GM23248 (cell line): ENCODE data around the gene TENM4. TPM values are rescaled to one million over a fixed set of nuclear protein-coding genes. Genes with fewer than 3 reads are reported as not detected.

ENCODE experiments used
- DNase-seq: peaks from one replicate; pipeline ENCODE4 v3.0.0-alpha.2; 2015
- H2AFZ ChIP-seq: fragments of 200-600 bp; sonication (generic); 2 replicates; pipeline ENCODE4 v1.6.1; 2016; ENCODE audit warnings: antibody characterized with exemption
- H3F3A ChIP-seq: fragments of 200-600 bp; sonication (generic); 2 replicates; pipeline ENCODE4 v1.6.1; 2016; ENCODE audit warnings: mild to moderate bottlenecking, antibody characterized with exemption, mixed run types; ENCODE audit not compliant: insufficient read depth
- H3K27ac ChIP-seq: fragments of 200-600 bp; sonication (generic); 2 replicates; pipeline ENCODE4 v1.5.1; 2016; ENCODE audit warnings: mild to moderate bottlenecking
- H3K27me3 ChIP-seq: fragments of 200-600 bp; sonication (generic); replicated peaks from 2 replicates; pipeline ENCODE4 v1.6.1; 2016; ENCODE audit warnings: mild to moderate bottlenecking; ENCODE audit not compliant: insufficient read depth
- H3K36me3 ChIP-seq: fragments of 200-600 bp; sonication (generic); 2 replicates; pipeline ENCODE4 v1.6.1; 2016; ENCODE audit warnings: low read depth, mild to moderate bottlenecking
- H3K4me1 ChIP-seq: fragments of 200-600 bp; sonication (generic); 2 replicates; pipeline ENCODE4 v1.6.1; 2016; ENCODE audit warnings: mild to moderate bottlenecking; ENCODE audit not compliant: insufficient read depth
- H3K4me2 ChIP-seq: fragments of 200-600 bp; sonication (generic); one replicate; pipeline ENCODE4 v1.6.1; 2016; ENCODE audit warnings: mild to moderate bottlenecking; ENCODE audit not compliant: unreplicated experiment
- H3K4me3 ChIP-seq: fragments of 200-600 bp; sonication (generic); 2 replicates; pipeline ENCODE4 v1.5.1; 2016; ENCODE audit warnings: mild to moderate bottlenecking
- H3K79me2 ChIP-seq: fragments of 200-600 bp; sonication (generic); 2 replicates; pipeline ENCODE4 v1.6.1; 2016; ENCODE audit warnings: mild to moderate bottlenecking; ENCODE audit not compliant: insufficient read depth
- H3K9ac ChIP-seq: fragments of 200-600 bp; sonication (generic); 2 replicates; pipeline ENCODE4 v1.6.1; 2016; ENCODE audit warnings: mild to moderate bottlenecking
- H3K9me2 ChIP-seq: fragments of 200-600 bp; sonication (generic); 2 replicates; pipeline ENCODE4 v1.6.1; 2016; ENCODE audit warnings: mixed run types, mild to moderate bottlenecking, moderate library complexity; ENCODE audit not compliant: insufficient read depth
- H3K9me3 ChIP-seq: fragments of 200-600 bp; sonication (generic); one replicate; pipeline ENCODE4 v1.6.1; 2017; ENCODE audit warnings: low read depth
- H4K20me1 ChIP-seq: fragments of 200-600 bp; sonication (generic); 2 replicates; pipeline ENCODE4 v1.6.0; 2016; ENCODE audit not compliant: insufficient read depth
- EZH2 ChIP-seq: fragments of 200-600 bp; sonication (generic); IDR thresholded peaks from 2 replicates; pipeline ENCODE4 v1.6.1; 2018; ENCODE audit warnings: antibody characterized with exemption, mild to moderate bottlenecking; ENCODE audit not compliant: insufficient read depth, poor library complexity, severe bottlenecking
- EZH2phosphoT487 ChIP-seq: fragments of 200-600 bp; sonication (generic); IDR thresholded peaks from 2 replicates; pipeline ENCODE4 v1.6.1; 2018; ENCODE audit warnings: antibody characterized with exemption, moderate library complexity, mild to moderate bottlenecking, low read depth; ENCODE audit not compliant: insufficient read depth
- WGBS, 2 experiments: methylation state at CpG; one replicate each; pipeline ENCODE4 v1.1.6; 2015 to 2017; ENCODE audit warnings: low lambda C conversion rate in 2 of 2, low coverage in 1 of 2; ENCODE audit errors: missing lambda C conversion rate in 2 of 2; 5-methylcytosine and 5-hydroxymethylcytosine counted together
- in situ Hi-C: fragments of 300-500 bp; cut with MboI; formaldehyde crosslinking; loops from 2 replicates; pipeline ENCODE4 v1.15.0; 2020
- polyA plus RNA-seq: library from polyadenylated mRNA; unstranded; fragments of >200 nt; fragmentation: Nextera tagmentation; extraction: Ambion mirVana; gene quantifications from 2 replicates; pipeline ENCODE4 v1.2.1, GENCODE V29; 2016
- total RNA-seq: library from RNA; depleted of rRNA; stranded (reverse); fragments of >200 nt; shearing (Covaris generic); gene quantifications from 2 replicates; pipeline ENCODE4 v1.2.3, GENCODE V29; 2014

The TENM4 gene
- total and polyA plus RNA-seq, 2 experiments from 2014 or later, result 0.11 to 0.48 TPM

- no peaks in the 10 kb centered on the region for H3F3A ChIP-seq
- H3K4me3 ChIP-seq, result no peak overlapping the region
- H4K20me1 ChIP-seq, result no peaks in the 10 kb centered on the region
- TF ChIP-seq EZH2 (no peak), EZH2phosphoT487 (no peak)
- H3K79me2 ChIP-seq, result no peaks in the 10 kb centered on the region
- WGBS, 2 experiments, result 44 to 53% methylated on average over 4 of the region's 4 CpGs
- H3K9me2 ChIP-seq, result no peaks in the 10 kb centered on the region
- in situ Hi-C loops, result no loop called here
- H2AFZ ChIP-seq, result no peak overlapping the region
- no peaks in the 10 kb centered on the region for H3K4me1 ChIP-seq
- peaks cover 5% of the 10 kb centered on the region; the same call in 1 of the 2 replicates for H3K27me3 ChIP-seq
- no peak overlapping the region for H3K4me2 ChIP-seq
- no peaks in the 10 kb centered on the region for H3K36me3 ChIP-seq
- no peak overlapping the region for H3K9ac ChIP-seq
- no peaks in the 10 kb centered on the region for H3K9me3 ChIP-seq
- no peak for DNase-seq
- no peak overlapping the region for H3K27ac ChIP-seq
Observed at GRCh38 chr11:78931891-78932290, 508.9 kb downstream of the TENM4 start.

- H3K4me2 ChIP-seq, result no peak overlapping the region
- no peak overlapping the region for H3K9ac ChIP-seq
- H3K4me1 ChIP-seq, result no peaks in the 10 kb centered on the region
- H4K20me1 ChIP-seq, result no peaks in the 10 kb centered on the region
- no peak overlapping the region for H3K27ac ChIP-seq
- H2AFZ ChIP-seq, result no peak overlapping the region
- no peak overlapping the region for H3K4me3 ChIP-seq
- WGBS, 2 experiments, result 26 to 29% methylated on average over 11 of the region's 11 CpGs
- H3K36me3 ChIP-seq, result no peaks in the 10 kb centered on the region
- DNase-seq, result no peak
- no peaks in the 10 kb centered on the region for H3F3A ChIP-seq
- TF ChIP-seq EZH2phosphoT487, result no peak
- TF ChIP-seq EZH2, result no peak
- no peaks in the 10 kb centered on the region for H3K79me2 ChIP-seq
- peaks cover 5% of the 10 kb centered on the region; the same call in 1 of the 2 replicates for H3K27me3 ChIP-seq
- H3K9me2 ChIP-seq, result no peaks in the 10 kb centered on the region
- H3K9me3 ChIP-seq, result no peaks in the 10 kb centered on the region
- in situ Hi-C loops, result no loop called here
Observed at GRCh38 chr11:78930810-78931523, 509.9 kb downstream of the TENM4 start.

DNA sequence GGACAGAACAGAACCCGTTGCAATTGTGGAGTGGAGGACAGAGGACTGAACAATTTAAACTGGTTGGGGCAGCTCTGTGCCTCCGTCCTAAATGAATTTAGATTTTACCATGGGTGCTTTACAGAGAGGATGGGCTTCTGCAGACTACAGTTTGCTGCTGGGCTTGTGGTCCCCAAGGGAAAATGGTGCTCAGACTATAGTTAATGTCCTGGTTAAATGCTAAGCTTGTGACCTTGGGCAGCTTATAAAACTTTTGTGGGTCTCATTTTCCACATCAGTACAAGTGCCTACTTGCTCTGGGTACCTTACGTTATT is 511.0 kb downstream of the TENM4 start:
- Histone ChIP-seq H3K79me2 (no peaks in the 10 kb centered on the region), H3K9ac (no peak overlapping the region), H3K27ac (no peak overlapping the region), H3K9me3 (no peaks in the 10 kb centered on the region), H3K4me1 (no peaks in the 10 kb centered on the region), H3K36me3 (no peaks in the 10 kb centered on the region), H4K20me1 (no peaks in the 10 kb centered on the region), H3K9me2 (no peaks in the 10 kb centered on the region), H3K4me2 (no peak overlapping the region), H2AFZ (no peak overlapping the region), H3F3A (no peaks in the 10 kb centered on the region), H3K27me3 (peaks cover 10% of the 10 kb centered on the region), H3K4me3 (no peak overlapping the region)
- TF ChIP-seq EZH2 (no peak), EZH2phosphoT487 (no peak)
- 50 to 52% methylated on average over 3 of the region's 3 CpGs for WGBS, 2 experiments
- in situ Hi-C loops, result no loop called here
- DNase-seq, result no peak

DNA sequence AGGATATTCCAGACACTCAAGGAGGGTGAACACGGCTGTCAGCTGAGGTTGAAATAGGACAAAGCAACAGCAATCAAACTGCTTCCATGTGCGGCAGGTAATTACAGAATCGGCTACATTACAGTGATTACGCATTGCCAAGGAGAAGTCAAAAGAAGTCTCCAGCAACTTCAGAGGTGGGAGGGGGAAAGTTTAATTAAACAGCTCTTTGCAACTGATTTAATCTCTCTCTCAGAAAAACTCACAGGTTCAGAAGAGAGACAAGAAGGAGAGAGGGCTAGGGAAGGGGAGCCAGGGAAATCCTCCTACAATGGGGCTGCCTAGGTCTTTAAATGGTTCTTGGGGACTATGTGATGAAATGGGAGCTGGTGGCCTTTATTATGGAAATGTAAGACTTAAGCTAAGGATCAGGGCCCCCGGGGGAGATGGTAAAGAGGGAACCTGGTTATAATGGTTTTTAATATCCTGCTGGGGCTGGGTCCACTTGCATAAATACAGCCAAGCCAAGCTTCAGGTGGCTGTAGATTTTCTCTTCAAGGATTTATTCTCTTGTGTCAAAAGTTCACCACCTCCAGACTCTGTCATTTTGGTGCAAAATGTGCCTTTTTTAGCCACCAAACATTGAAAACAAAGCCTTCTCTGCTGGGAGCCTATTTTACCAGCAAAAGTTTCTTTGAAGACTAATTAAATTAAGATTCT is 511.5 kb downstream of the TENM4 start:
- TF ChIP-seq EZH2 (no peak), EZH2phosphoT487 (no peak)
- H3K27ac ChIP-seq, result no peak overlapping the region
- H3K27me3 ChIP-seq, result peaks cover 10% of the 10 kb centered on the region
- no peaks in the 10 kb centered on the region for H3K9me2 ChIP-seq
- H3K4me3 ChIP-seq, result no peak overlapping the region
- H3K9me3 ChIP-seq, result no peaks in the 10 kb centered on the region
- no peak for DNase-seq
- no peaks in the 10 kb centered on the region for H3K4me1 ChIP-seq
- H3K36me3 ChIP-seq, result no peaks in the 10 kb centered on the region
- no peak overlapping the region for H2AFZ ChIP-seq
- no peak overlapping the region for H3K4me2 ChIP-seq
- no peaks in the 10 kb centered on the region for H3K79me2 ChIP-seq
- no peak overlapping the region for H3K9ac ChIP-seq
- no peaks in the 10 kb centered on the region for H3F3A ChIP-seq
- in situ Hi-C loops, result no loop called here
- WGBS, 2 experiments, result 57 to 67% methylated on average over 5 of the region's 5 CpGs
- no peaks in the 10 kb centered on the region for H4K20me1 ChIP-seq
